ENCODE results near the gene C5orf52.
"Not testable (repeated sequence)": the region's sequence is repeated elsewhere in the genome, so short reads cannot be mapped to it uniquely, and the experiment has no call there.

The C5orf52 gene

DNA sequence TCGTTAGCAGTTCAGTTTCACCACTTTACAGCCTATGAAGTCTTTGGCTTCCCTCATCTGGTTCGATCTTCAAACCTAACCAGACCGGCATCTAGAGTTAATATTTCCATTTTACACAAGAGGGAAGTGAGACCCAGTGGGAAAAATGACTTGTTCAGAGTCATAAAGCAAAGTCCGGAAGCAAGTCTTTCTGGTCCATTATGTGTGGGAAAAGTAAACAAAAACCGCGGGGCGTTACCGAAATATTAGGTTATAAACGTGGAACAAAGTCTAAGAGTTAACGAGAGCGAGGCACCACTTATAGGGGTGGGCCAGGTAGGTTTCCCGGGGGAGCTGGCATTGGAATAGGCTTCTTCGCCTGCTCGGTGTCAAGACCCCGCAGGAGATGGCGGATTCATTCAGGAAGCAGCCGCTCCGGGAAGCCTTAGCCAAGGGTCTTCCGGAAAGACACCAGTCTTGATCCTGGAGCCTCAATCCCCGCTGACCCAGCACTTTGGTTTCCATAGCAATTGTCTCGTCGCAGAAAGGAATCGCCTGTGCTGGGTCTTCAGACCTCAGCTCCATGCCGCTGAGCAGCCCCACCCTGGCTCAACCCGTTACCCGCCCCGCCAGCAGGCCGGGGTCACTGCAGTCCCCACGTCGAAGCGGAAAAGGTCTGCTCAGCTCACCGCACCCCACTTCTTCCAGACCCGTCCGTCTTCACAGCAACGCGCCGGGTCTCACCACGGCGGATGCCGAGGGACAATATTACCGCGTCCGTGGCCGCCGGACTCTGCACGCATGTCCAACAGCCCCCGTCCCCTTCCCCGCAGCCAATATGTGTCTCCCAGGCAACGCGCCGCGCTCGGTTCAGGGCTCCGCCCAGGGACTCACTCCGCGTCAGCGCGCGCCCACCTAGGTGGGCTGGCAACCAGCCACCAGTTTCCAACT, at the start of gene C5orf52:
Gene C5orf52, plus strand, starts transcription at position 872 of the 930 bp plus-strand sequence. CDS start 82 bp downstream, outside the sequence.
- peak; percentile 19 for DNase-seq

DNA sequence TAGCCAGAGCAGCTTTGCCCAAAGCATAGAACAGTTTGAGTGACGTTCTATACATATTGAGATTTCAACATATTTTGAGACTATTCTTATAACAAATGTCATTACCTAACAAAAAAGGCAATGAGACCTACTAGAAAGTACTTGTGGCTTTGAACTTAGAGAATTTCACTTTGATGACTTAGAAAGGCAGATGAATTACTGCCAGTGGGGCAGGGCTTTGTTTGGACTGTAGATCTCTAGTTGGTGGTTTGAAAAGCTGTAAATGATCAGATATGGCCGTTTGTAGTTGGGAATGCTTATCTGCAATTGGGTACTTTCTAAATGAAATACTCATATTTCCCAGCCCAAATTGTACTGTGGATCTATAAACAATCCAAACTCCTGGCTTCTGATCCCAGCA, 47.2 kb upstream of the C5orf52 start:
- DNase-seq, result no peak

GRCh38 chr5:157626831-157627230, 44.5 kb upstream of the C5orf52 start:
- no peak for DNase-seq

DNA sequence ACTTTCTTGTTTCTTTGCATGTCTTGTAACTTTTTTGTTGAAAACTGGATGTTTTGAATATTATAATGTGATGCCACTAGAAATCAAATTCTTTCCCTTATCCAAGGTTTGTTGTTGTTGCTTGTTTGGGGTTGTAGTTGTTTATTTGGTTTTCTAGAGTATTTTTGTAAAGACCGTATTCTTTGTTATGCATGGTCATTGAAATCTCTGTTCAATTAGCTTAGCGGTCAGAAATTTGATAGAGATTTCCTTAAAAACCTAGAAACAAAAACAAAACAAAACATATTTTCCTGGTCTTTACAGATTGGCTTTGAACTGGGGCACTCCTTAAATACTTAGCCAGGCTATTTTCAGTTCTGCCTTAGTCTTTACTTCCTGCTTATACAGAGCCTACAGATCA, 41.0 kb upstream of the C5orf52 start:
- no peak for DNase-seq

DNA sequence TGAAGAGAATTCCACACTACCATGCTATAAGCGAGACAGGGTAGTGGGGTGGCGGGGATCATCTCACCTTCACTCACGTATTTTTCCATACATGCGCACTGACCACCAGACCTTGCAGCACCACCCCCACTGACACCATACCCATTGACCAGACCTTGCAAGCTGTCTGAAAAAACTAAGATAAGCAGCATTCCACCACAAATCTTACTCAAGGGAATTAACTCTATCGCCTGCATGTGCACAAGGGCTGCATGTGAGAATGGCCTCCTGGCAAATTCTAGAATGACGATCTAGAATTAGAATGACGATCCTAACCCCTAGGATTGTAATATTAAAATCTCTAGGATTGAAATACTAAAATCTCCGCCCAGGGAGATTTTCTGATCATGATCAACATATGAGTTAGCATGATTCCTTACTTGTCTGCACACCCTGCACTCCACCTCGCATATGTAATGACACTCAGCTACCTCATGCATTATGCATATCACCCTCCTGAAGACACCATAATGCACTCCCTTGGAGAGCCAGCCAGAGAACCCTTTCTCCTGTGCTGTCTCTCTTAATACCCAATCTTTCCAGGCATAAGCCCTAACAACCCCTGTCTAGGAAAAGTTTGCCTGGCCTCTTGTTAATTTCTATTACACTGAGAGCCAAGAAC, 30.8 kb upstream of the C5orf52 start:
- DNase-seq, result no peak

DNA sequence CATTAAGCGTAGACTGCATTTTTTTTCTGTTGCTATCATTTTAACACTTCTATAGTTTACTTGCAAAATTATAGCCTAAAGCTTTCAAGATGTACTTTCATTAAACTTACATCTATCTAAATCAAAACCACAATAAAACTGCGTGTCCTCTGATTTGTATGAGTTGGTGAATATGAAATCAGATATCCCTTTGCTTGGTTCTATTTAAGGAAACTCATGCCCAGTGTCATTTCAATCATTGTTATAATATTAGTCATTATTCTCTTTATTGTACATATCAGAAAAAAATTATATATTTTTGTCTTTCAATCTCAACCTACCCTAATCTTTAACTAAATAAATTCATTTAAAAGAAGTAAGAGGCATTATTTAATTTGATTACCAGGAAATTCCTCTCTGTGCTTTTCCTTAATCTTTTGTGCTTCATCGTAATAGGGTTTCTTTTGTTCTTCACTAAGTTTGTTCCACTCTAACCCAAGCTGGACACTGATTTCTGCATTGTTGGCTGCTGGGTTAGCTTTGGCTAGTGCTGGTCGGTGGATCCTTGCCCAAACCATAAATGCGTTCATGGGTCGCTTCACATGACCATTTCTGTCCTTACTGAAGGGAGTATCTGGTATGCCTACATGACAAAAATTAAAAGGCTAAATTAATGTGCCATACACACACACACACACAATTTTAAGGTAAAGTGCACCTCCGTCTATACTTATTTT, 22.9 kb upstream of the C5orf52 start:
- no peak for DNase-seq

DNA sequence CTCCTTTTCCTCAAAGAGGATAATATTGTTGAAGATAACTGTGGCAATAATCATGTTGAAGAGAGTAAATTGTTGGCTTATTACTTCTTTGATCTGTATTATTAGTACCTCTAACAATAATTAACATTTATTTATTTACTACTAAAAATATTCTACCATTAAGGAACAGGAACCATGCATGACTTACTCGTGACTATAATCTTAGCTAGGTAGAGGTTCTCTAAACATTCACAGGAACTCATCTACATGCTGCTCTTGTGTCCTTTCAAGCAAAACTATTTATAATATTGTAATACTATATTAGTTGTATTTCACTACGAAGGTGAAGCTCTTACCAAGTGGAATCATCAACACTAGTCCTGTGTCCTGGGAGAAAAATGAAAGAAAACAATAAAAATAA, 22.2 kb upstream of the C5orf52 start:
- DNase-seq, result no peak

DNA sequence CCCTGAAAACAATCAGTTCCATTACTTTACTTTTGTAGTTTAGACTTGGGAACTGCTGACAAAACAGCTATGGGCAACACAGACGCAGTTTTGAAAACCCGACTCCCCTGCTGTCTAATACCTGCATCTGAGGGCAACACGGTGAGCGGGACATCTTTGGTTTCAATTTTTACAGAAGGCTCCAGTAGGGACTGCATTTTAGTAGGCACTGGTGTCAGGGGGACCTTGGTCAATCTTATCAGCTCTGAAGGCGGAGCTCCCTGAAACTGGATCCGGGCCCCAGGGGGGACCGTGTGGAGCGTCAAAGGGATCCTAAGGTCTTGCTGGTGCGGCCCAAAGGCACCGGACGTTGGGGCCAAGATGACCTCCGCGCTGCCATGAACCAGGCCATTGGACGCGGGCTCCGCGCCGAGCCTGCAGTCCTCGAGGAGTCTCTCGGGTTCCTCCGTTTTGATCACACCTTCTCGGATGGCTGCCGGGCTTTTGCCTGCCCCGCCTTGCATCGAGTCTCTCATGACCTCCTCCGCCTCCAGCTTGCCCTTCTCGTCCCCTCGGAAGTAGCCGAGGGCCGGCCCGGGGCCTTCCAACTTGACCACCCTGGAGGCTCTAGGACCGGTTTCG, 20.2 kb upstream of the C5orf52 start:
- no peak for DNase-seq

DNA sequence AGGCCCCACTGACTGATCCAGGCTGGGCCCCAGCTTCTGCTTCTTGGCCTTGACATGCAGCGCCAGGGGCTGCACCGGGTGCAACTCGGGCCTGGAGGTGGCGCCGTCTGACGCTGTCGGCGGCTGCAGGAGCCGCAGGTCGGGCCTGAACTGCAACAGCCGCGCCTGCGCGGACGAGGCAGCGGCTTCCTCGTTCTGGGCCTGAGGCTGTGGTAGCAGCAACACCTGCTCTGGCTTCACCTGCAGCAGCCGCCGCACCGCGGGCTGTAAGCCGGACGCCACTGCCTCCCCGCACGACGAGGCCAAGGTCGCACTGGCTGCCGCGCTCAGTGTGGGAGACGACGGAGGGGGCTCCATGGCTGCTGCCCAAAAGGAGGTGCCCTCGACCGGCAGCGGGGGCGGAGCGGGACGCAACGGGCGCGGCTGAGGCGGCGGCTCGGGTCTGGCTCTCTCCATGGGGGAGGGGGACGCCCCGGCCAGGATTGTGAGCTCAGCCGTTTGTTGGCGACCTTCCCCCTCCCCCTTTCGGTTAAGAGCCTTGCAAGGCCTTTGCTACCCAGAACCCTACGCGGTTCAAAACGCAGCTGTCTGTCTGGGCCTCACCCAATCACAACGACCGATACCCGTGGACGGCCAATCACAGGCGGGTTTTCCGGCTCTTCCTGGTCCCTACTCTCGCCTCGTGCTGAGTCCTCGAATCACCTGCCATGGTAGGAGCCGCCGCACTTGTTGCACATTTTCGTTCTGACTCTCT, 19.5 kb upstream of the C5orf52 start:
- peak; percentile 83 for DNase-seq

GRCh38 chr5:157652377-157652692, 19.0 kb upstream of the C5orf52 start, which contains the start of gene SOX30:
TSS of gene SOX30 (minus strand) at chr5:157652438. CDS start at chr5:157652078, 360 bp downstream.
- no peak for DNase-seq

DNA sequence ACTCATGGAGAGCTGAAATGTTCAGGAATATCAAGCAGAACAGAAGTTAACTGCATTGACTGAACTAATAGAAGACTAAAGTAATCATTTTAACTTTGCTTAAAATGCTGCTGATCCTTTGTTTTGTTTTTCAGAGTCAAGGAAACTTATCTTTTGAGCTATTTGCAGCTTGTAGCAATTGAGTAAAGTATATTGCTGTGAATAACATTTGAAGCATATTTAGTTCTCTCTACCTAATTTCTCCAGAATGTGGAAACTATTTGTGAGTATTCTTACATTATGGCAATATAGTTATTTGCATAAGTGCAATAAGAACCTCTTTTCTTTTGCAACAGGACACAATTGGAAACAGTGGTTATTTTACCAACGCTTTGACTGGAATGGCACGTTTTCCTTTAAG, 13.8 kb upstream of the C5orf52 start:
- DNase-seq, result no peak

DNA sequence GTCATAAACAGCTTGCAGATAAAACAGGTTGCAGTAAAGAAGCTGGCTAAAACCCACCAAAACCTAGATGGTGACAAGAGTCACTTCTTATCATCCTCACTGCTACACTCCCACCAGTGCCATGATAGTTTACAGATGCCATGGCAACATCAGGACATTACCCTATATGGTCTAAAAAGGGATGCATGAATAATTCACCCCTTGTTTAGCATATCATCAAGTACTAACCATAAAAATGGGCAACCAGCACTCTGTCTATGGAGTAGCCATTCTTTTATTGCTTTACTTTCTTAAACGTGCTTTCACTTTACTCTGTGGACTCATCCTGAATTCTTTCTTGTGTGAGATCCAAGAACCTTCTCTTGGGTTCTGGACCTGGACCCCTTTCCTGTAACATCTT, 12.4 kb upstream of the C5orf52 start:
- no peak for DNase-seq

- DNase-seq, result no peak
Measured at GRCh38 chr5:157659868-157660660, 11.3 kb upstream of the C5orf52 start.

DNA sequence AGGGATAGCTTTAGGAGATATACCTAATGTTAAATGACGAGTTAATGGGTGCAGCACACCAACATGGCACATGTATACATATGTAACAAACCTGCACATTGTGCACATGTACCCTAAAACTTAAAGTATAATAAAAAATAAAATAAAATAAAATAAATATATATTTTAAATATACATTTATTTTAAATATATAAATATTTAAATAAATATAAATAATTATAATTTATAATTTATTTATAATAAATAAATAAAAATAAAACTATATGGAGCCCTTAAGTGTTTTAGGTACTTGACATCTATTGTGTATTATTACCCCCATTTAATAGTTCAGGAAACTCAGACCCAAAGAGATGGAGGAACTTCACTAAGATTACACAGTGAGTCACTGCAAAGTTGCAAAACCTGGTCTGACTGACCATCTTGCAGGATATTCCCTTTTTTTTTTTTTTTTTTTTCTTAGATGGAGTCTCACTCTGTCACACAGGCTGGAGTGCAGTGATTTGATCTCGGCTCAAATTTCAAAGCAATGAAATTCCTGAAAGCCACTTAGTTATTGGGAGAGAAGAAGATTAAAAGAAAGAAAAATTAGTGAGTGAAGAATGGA, 5.8 kb upstream of the C5orf52 start:
- DNase-seq, result no peak

- no peak for DNase-seq
Measured at GRCh38 chr5:157668356-157668755, 3.0 kb upstream of the C5orf52 start.

DNA sequence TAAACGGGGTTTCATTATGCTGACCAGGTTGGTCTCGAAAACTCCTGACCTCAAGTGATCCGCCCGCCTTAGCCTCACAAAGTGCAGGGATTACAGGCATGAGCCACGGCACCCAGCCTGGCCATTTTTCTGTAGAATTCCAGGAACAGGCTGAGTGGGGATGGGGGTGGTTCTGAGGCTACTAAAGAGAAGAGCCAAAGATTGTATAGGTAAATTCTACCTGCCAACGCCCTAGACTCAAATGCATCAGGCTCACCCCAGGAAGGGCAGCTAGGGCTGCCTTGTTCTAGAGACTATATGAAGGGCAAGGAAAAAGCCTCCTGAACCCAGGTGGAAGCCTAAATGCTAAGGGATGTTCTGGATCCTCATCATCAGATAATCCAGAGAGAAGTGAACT, 1.6 kb upstream of the C5orf52 start:
- DNase-seq, result no peak

DNA sequence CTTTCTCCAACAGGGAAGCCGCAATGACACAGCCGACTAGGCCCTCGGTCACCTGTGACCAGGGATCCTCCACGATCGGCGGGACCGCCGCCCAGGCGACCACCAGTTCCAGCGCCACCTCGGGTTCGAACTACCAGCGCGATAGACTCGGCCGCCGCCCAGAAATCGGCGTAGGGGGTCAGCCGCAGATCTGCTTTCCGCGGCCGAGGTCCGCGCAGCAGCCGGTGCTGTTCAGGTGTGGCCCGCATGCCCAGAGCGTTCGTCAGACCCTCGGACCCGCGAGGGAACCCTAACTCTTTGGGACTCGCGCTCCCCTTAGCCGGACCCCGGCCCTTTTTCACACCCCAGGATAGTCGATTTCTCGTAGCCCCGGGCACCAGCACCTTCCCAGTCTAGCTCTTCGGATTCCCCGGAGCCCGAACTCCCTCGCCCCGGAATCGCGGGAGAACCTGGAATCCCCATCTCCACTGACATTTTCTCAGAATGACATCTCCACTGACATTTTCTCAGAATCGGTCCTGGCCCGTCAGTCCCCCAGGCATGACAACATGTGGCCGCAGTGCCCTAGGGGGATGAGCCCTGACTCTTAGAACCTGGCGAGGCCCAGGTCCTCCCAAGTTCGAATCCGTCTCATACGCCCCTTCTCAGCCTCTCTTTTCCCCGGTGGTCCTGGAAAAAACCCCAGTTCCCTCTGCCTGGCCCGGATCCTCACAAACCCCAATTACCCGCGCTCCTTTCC, 428 bp downstream of the C5orf52 start:
- no peak for DNase-seq

- DNase-seq, result no peak
Measured at GRCh38 chr5:157672976-157673375, 1.6 kb downstream of the C5orf52 start.

- not testable (repeated sequence) for DNase-seq
Measured at GRCh38 chr5:157674351-157674750, 3.0 kb downstream of the C5orf52 start.

DNA sequence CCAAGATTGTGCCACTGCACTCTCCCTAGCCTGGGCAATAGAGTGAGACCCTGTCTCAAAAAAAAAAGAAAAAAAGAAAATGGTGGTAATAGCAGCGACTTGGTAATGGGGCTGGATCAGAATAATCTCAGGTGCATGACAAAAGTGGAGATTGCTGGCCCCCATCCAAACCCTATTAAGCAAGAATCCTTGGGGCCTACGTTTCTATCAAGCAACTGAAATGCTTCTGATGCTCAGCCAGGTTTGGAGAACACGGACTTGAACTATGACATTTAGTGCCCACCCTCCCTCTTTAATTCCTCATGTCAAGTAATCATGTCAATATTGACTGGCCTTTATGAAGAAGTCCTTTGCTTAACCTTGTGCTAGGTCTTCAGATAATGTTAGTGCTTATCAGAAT, 6.6 kb downstream of the C5orf52 start:
- DNase-seq, result peak; percentile 8
